Activated CD8-positive, alpha-beta memory T cell treated with anti-CD3 and anti-CD28 coated beads, Interleukin-2, amount 50 U/mL, for 48 hours (primary cell): ENCODE data around the gene ZG16B.
A peak's percentile ranks its signal among the peaks of the same experiment; 100 is the strongest.

Source experiments
- DNase-seq: peaks from one replicate; pipeline ENCODE4 v3.0.0-alpha.2; 2020

ZG16B gene

GRCh38 chr16:2806286-2806685, 23.8 kb upstream of the ZG16B start:
- DNase-seq, result no peak

- no peak for DNase-seq
Observed at GRCh38 chr16:2808181-2808580, 21.9 kb upstream of the ZG16B start.

- no peak for DNase-seq
Observed at GRCh38 chr16:2809149-2809760, 20.8 kb upstream of the ZG16B start.

GRCh38 chr16:2810651-2811050, 19.5 kb upstream of the ZG16B start:
- DNase-seq, result no peak

GRCh38 chr16:2811703-2812471, 18.2 kb upstream of the ZG16B start:
- no peak for DNase-seq

GRCh38 chr16:2813771-2814221, 16.3 kb upstream of the ZG16B start:
- no peak for DNase-seq

- no peak for DNase-seq
Observed at GRCh38 chr16:2814551-2815298, 15.4 kb upstream of the ZG16B start.

- no peak for DNase-seq
Observed at GRCh38 chr16:2815299-2815771, 14.8 kb upstream of the ZG16B start.

- peak; percentile 73 for DNase-seq
Observed at GRCh38 chr16:2816751-2817339, 13.3 kb upstream of the ZG16B start, which contains the start of gene PRSS21. TSS of gene PRSS21 (plus strand) at chr16:2817237. CDS start at chr16:2817269, 32 bp downstream.

GRCh38 chr16:2817340-2818271, 12.5 kb upstream of the ZG16B start:
- no peak for DNase-seq

- DNase-seq, result no peak
Observed at GRCh38 chr16:2818272-2818876, 11.7 kb upstream of the ZG16B start.

GRCh38 chr16:2819179-2819938, 10.7 kb upstream of the ZG16B start:
- DNase-seq, result no peak

GRCh38 chr16:2819939-2820835, 9.9 kb upstream of the ZG16B start:
- DNase-seq, result peak; percentile 33

GRCh38 chr16:2820836-2821486, 9.1 kb upstream of the ZG16B start:
- DNase-seq, result no peak

GRCh38 chr16:2821487-2822157, 8.5 kb upstream of the ZG16B start:
- no peak for DNase-seq

- DNase-seq, result no peak
Observed at GRCh38 chr16:2822158-2822495, 8.0 kb upstream of the ZG16B start.

GRCh38 chr16:2822496-2822895, 7.6 kb upstream of the ZG16B start:
- DNase-seq, result no peak

- no peak for DNase-seq
Observed at GRCh38 chr16:2824626-2825025, 5.5 kb upstream of the ZG16B start.
